HepG2 (cell line): ENCODE measurements around the gene SPATS2. TPM values are rescaled to one million over a fixed set of nuclear protein-coding genes. Genes with fewer than 3 reads are reported as not detected.

Experiments
- ARID4A ChIP-seq: sonication (generic); formaldehyde crosslinking; IDR thresholded peaks from 2 replicates; pipeline ENCODE4 v1.5.0; 2020; ENCODE audit warnings: mild to moderate bottlenecking, missing genetic modification reagents, borderline replicate concordance
- BCL6 ChIP-seq: IDR thresholded peaks from 2 replicates; pipeline ENCODE4 v1.6.1; 2016; ENCODE audit warnings: missing genetic modification reagents, missing compliant biosample characterization
- FLYWCH1 ChIP-seq: sonication (generic); formaldehyde crosslinking; IDR thresholded peaks from 2 replicates; pipeline ENCODE4 v1.8.1; 2023; ENCODE audit warnings: mild to moderate bottlenecking, missing genetic modification reagents
- GABPB1 ChIP-seq: IDR thresholded peaks from 2 replicates; pipeline ENCODE4 v1.6.1; 2016; ENCODE audit warnings: mild to moderate bottlenecking, missing genetic modification reagents, moderate library complexity, missing compliant biosample characterization
- KAT7 ChIP-seq: IDR thresholded peaks from 2 replicates; pipeline ENCODE4 v1.6.1; 2018; ENCODE audit warnings: borderline replicate concordance, missing compliant biosample characterization
- MLXIP ChIP-seq: sonication (generic); formaldehyde crosslinking; IDR thresholded peaks from 2 replicates; pipeline ENCODE4 v1.9.0; 2021; ENCODE audit warnings: missing genetic modification reagents, borderline replicate concordance
- MTF2 ChIP-seq: sonication (generic); formaldehyde crosslinking; IDR thresholded peaks from 2 replicates; pipeline ENCODE4 v1.5.0; 2020; ENCODE audit warnings: missing genetic modification reagents, borderline replicate concordance
- SRF ChIP-seq: IDR thresholded peaks from 2 replicates; pipeline ENCODE4 v1.6.1; 2011; ENCODE audit warnings: mild to moderate bottlenecking, low read depth, low read length, moderate library complexity
- ZFAT ChIP-seq: sonication (generic); formaldehyde crosslinking; conservative IDR thresholded peaks from 2 replicates; pipeline ENCODE4 v1.8.1; 2023; ENCODE audit warnings: missing genetic modification reagents, inconsistent platforms
- ZGPAT ChIP-seq: IDR thresholded peaks from 2 replicates; pipeline ENCODE4 v1.6.1; 2016; ENCODE audit warnings: mild to moderate bottlenecking
- ZNF138 ChIP-seq: sonication (generic); formaldehyde crosslinking; IDR thresholded peaks from 2 replicates; pipeline ENCODE4 v1.5.0; 2020; ENCODE audit warnings: mild to moderate bottlenecking, low read depth, missing genetic modification reagents
- ZNF230 ChIP-seq: sonication (generic); formaldehyde crosslinking; IDR thresholded peaks from 2 replicates; pipeline ENCODE4 v1.4.0; 2020; ENCODE audit warnings: mild to moderate bottlenecking, missing genetic modification reagents
- ZNF256 ChIP-seq: sonication (generic); formaldehyde crosslinking; conservative IDR thresholded peaks from 2 replicates; pipeline ENCODE4 v1.4.0; 2020; ENCODE audit warnings: missing genetic modification reagents
- ZNF589 ChIP-seq: sonication (generic); formaldehyde crosslinking; conservative IDR thresholded peaks from 2 replicates; pipeline ENCODE4 v1.8.0; 2022; ENCODE audit warnings: mild to moderate bottlenecking, moderate library complexity, missing genetic modification reagents
- ZNF687 ChIP-seq: sonication (generic); formaldehyde crosslinking; IDR thresholded peaks from 2 replicates; pipeline ENCODE4 v1.5.1; 2020; ENCODE audit warnings: mild to moderate bottlenecking, missing genetic modification reagents, moderate library complexity
- ZNF746 ChIP-seq: sonication (generic); formaldehyde crosslinking; IDR thresholded peaks from 2 replicates; pipeline ENCODE4 v1.8.0; 2022; ENCODE audit warnings: mild to moderate bottlenecking, missing genetic modification reagents
- polyA plus RNA-seq, 8 experiments: library from polyadenylated mRNA; depleted of rRNA in 3 of 8; stranded (reverse) in 7 of 8; unstranded in 1 of 8; fragments of >200 nt; fragmentation: Illumina TruSeq in 4 of 8; extraction: Trizol in 4 of 8; gene quantifications; 2 replicates each; pipeline versions ENCODE4 v1.2.1 to v1.2.3, GENCODE V29; 2011 to 2016; ENCODE audit warnings: low read depth in 4 of 8, missing spikeins in 1 of 8, mixed read lengths in 1 of 8; ENCODE audit not compliant: insufficient read depth in 1 of 8
- total RNA-seq, 5 experiments: library from RNA; depleted of rRNA; stranded (reverse); fragments of >200 nt; fragmentation: Illumina TruSeq; extraction: Trizol; gene quantifications; 2 replicates each; pipeline ENCODE4 v1.2.3, GENCODE V29; 2016; ENCODE audit warnings: low read depth in 1 of 5

Gene SPATS2
- total and polyA plus RNA-seq, 2 of the 13 experiments (the other 11 are each of a cell fraction or from before 2014, with no cell fraction given): 19.3 to 28.1 TPM

DNA sequence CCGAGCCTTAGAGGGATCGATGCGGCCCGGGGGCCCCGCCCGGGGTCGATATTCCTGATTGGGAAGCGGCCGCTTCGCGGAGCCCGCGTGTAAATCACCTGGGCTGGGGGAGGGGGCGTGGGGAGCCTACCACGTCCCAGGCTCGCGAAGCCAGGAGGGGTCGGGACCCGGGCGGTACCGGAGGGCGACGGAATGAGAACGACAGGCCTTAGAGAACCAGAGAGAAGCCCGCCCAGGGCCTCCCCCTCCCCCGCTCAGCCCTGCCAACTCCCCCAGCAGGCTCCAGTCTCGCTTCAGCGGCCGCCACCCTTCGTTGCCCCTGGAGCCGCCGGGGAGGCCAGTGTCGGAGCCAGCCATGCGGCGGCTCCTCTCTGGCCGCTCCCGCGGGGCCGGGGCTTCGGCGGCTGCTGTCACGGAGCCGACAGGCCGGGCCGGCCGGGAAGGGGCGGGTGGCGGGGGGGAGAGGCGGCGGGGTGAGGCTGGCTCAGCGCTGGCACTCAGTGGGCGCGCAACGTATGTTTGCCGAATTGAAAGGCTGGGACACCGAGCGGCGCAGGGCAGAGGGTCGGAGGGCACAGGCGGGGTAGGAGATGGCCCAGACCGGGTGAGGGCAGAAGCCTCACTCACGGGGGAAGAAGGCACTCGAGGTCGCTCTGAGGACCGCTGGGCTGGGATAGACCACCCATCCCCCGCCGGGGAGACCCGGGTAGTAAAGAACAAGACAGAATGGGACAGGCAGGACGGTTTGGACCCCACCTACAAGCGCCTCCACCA, 22.0 kb upstream of the SPATS2 start (continued):
- TF ChIP-seq MLXIP (CRISPR knock-in tag) (no peak), ZNF138 (no peak), ZNF687 (CRISPR knock-in tag) (peak; percentile 5; the same call in 1 of the 2 replicates), ZNF589 (CRISPR knock-in tag) (no peak), FLYWCH1 (CRISPR knock-in tag) (no peak), ZNF746 (CRISPR knock-in tag) (0 out of 2 replicates have a peak, but pooled peaks have one; percentile 20), ZNF256 (no peak), BCL6 (CRISPR knock-in tag) (peak; percentile 49; the same call in 1 of the 2 replicates), ARID4A (CRISPR knock-in tag) (no peak), ZGPAT (peak; percentile 4; the same call in 1 of the 2 replicates), MTF2 (CRISPR knock-in tag) (0 out of 2 replicates have a peak, but pooled peaks have one; percentile 33), KAT7 (CRISPR knock-in tag) (no peak), GABPB1 (CRISPR knock-in tag) (peak; percentile 21; the same call in 1 of the 2 replicates), ZFAT (no peak), ZNF230 (CRISPR knock-in tag) (no peak), SRF (no peak)
